Ectodermal cell (in vitro differentiated cells): ENCODE results near the gene RABEP2.
"Not testable (repeated sequence)": the region's sequence is repeated elsewhere in the genome, so short reads cannot be mapped to it uniquely, and the experiment has no call there.

Experiments
- H3K27ac ChIP-seq: 2 replicates; pipeline ENCODE4 v1.7.0; 2013; ENCODE audit warnings: mild to moderate bottlenecking, low read depth, low read length; ENCODE audit not compliant: insufficient read depth, poor library complexity, severe bottlenecking
- H3K27me3 ChIP-seq: 2 replicates; pipeline ENCODE4 v1.7.0; 2013; ENCODE audit warnings: mild to moderate bottlenecking, low read length; ENCODE audit not compliant: insufficient read depth, control insufficient read depth, poor library complexity, severe bottlenecking
- H3K36me3 ChIP-seq: one replicate; pipeline ENCODE4 v1.7.0; 2013; ENCODE audit warnings: low read length; ENCODE audit not compliant: control insufficient read depth, insufficient read depth
- H3K4me1 ChIP-seq: one replicate; pipeline ENCODE4 v1.7.0; 2013; ENCODE audit warnings: low read length; ENCODE audit not compliant: control insufficient read depth, insufficient read depth
- H3K4me3 ChIP-seq: 2 replicates; pipeline ENCODE4 v1.7.0; 2013; ENCODE audit warnings: low read depth, low read length, control low read depth; ENCODE audit not compliant: insufficient read depth
- H3K9me3 ChIP-seq: 2 replicates; pipeline ENCODE4 v1.7.0; 2013; ENCODE audit warnings: mild to moderate bottlenecking, low read length, moderate library complexity; ENCODE audit not compliant: control insufficient read depth
- WGBS, 2 experiments: methylation state at CpG; one replicate each; pipeline ENCODE4 v1.1.7; 2013; ENCODE audit warnings: missing lambda C conversion rate in 2 of 2; 5-methylcytosine and 5-hydroxymethylcytosine counted together

Gene RABEP2

GRCh38 chr16:28873543-28874201 is 51.4 kb downstream of the RABEP2 start:
- WGBS, 2 experiments = 92 to 95% methylated on average over 17 to 18 of the region's 18 CpGs
- Histone ChIP-seq H3K9me3 (no peaks in the 10 kb centered on the region), H3K36me3 (peaks cover 15% of the 10 kb centered on the region), H3K27me3 (no peaks in the 10 kb centered on the region), H3K4me1 (peaks cover 11% of the 10 kb centered on the region), H3K27ac (no peak overlapping the region), H3K4me3 (no peak overlapping the region)

DNA sequence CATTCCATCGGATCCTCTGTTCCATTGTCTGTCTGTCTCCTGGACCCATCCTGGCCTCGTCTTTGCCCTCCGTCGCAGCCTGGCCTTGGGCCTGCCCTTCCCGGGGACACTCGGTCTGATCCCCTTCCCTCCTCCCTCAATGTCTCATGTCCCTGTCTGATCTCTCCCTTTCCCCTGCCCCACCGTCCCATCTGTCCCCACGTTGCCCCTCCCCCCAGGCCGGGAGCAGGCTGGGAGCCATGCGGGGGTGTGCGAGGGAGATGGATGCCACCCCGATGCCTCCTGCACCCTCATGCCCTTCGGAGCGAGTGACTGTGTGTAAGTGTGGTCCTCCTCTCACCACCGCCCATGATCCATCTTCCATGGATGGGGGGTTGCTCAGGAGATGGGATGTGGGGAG is 52.1 kb downstream of the RABEP2 start:
- Histone ChIP-seq H3K9me3 (no peaks in the 10 kb centered on the region), H3K4me3 (no peak overlapping the region), H3K36me3 (peaks cover 15% of the 10 kb centered on the region), H3K27me3 (no peaks in the 10 kb centered on the region), H3K4me1 (peaks cover 5% of the 10 kb centered on the region), H3K27ac (no peak overlapping the region)
- WGBS, 2 experiments = 91% methylated on average over 15 of the region's 15 CpGs

GRCh38 chr16:28869201-28869600 is 55.8 kb downstream of the RABEP2 start:
- WGBS, 2 experiments = 94 to 96% methylated on average over 11 of the region's 11 CpGs
- Histone ChIP-seq H3K4me3 (no peak overlapping the region), H3K36me3 (peaks cover 22% of the 10 kb centered on the region), H3K4me1 (peaks cover 6% of the 10 kb centered on the region), H3K9me3 (no peaks in the 10 kb centered on the region), H3K27ac (no peak overlapping the region), H3K27me3 (no peaks in the 10 kb centered on the region)

DNA sequence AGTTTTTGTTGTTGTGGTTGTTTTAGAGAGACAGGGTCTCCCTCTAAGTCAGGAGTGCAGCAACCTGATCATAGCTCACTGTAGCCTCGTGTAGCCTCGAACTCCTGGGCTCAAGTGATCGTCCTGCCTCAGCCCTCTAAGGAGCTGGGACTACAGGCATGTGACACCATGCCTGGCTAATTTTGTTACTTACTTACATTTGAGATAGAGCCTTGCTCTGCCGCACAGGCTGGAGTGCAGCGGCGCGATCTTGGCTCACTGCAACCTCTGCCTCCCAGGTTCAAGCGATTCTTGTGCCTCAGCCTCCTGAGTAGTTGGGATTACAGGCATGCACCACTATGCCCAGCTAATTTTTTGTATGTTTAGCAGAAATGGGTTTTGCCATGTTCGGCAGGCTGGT is 57.4 kb downstream of the RABEP2 start:
- not testable (repeated sequence) for H3K9me3 ChIP-seq, H3K4me1 ChIP-seq, H3K27ac ChIP-seq, H3K27me3 ChIP-seq, H3K4me3 ChIP-seq
- 93 to 95% methylated on average over 9 of the region's 9 CpGs for WGBS, 2 experiments
- H3K36me3 ChIP-seq = peaks cover 22% of the 10 kb centered on the region

GRCh38 chr16:28867241-28867640 is 57.8 kb downstream of the RABEP2 start:
- H3K36me3 ChIP-seq = peaks cover 22% of the 10 kb centered on the region
- no peaks in the 10 kb centered on the region for H3K9me3 ChIP-seq
- no peak overlapping the region for H3K27ac ChIP-seq
- 92 to 97% methylated on average over 13 of the region's 13 CpGs for WGBS, 2 experiments
- H3K27me3 ChIP-seq = no peaks in the 10 kb centered on the region
- H3K4me3 ChIP-seq = no peak overlapping the region
- H3K4me1 ChIP-seq = peaks cover 6% of the 10 kb centered on the region

DNA sequence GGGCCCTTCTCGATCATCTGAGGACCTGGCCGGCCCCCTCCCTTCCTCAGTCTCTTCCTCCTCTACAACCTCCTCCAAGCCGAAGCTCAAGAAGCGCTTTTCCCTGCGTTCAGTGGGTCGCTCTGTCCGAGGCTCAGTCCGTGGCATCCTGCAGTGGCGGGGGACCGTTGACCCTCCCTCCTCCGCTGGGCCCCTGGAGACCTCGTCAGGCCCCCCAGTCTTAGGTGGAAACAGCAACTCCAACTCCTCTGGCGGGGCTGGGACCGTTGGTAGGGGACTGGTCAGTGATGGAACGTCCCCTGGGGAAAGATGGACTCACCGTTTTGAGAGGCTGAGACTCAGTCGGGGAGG is 58.6 kb downstream of the RABEP2 start:
- Histone ChIP-seq H3K4me1 (peaks cover 6% of the 10 kb centered on the region), H3K27ac (no peak overlapping the region), H3K27me3 (no peaks in the 10 kb centered on the region), H3K9me3 (no peaks in the 10 kb centered on the region), H3K36me3 (peaks cover 22% of the 10 kb centered on the region), H3K4me3 (no peak overlapping the region)
- WGBS, 2 experiments = 92 to 94% methylated on average over 17 of the region's 17 CpGs

- Histone ChIP-seq H3K9me3 (no peaks in the 10 kb centered on the region), H3K4me1 (peaks cover 6% of the 10 kb centered on the region), H3K36me3 (peaks cover 22% of the 10 kb centered on the region), H3K27me3 (no peaks in the 10 kb centered on the region), H3K27ac (no peak overlapping the region), H3K4me3 (no peak overlapping the region)
- 88 to 92% methylated on average over 30 to 32 of the region's 32 CpGs for WGBS, 2 experiments
These were observed 59.1 kb downstream of the RABEP2 start for GRCh38 chr16:28865722-28866453.

GRCh38 chr16:28865001-28865688 is 59.9 kb downstream of the RABEP2 start:
- no peak overlapping the region for H3K27ac ChIP-seq
- 94 to 97% methylated on average over 12 of the region's 12 CpGs for WGBS, 2 experiments
- H3K27me3 ChIP-seq = no peaks in the 10 kb centered on the region
- peaks cover 6% of the 10 kb centered on the region for H3K4me1 ChIP-seq
- H3K4me3 ChIP-seq = peak overlapping the region; percentile 95
- H3K36me3 ChIP-seq = peaks cover 21% of the 10 kb centered on the region
- H3K9me3 ChIP-seq = no peaks in the 10 kb centered on the region

DNA sequence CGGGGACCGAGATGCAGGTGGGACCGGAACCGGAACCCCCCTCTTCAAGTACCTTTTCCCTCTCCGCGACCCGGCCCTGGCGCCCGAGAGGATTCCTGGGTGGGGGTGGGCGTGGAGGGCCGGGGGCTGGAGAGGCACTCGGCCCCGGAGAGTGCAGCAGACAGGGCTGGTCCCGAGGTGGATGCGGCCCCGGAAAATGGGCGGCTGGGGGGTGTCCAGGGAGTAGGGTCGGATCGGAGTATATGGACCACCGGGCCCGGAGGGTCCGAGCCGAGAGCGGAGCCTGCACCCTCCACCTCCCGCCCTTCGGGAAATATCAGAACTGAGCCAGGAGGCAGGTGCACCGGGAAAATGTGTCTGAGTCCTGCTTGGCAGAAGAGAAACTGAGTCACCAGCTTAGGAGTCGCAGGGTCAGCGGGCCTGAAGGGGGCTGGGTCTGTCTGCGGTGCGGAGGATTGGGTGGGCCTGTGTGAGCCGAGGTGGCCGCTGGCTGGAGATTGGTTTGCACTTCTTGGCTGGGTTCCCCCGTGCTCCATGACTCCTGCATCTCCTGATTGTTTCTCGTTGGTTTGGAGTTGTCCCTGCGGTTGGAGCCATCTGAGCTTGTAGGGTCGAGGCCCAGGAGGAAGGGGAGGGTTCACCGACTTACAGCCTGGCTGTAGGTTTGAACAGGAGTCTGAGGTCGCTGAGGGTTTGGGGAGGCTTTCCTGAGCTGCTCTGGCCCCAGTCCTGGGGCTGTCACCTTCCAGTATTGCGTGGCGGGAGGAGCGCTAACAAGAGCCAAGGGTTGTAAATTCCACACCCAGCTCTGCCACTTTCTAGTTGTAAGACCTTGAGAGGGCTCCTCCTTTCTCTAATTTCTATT is 60.9 kb downstream of the RABEP2 start:
- Histone ChIP-seq H3K27me3 (no peaks in the 10 kb centered on the region), H3K36me3 (peaks cover 12% of the 10 kb centered on the region), H3K27ac (peak overlapping the region; percentile 98), H3K4me1 (peaks cover 6% of the 10 kb centered on the region), H3K4me3 (peak overlapping the region; percentile 95), H3K9me3 (no peaks in the 10 kb centered on the region)
- WGBS, 2 experiments = 7% methylated on average over 42 of the region's 42 CpGs
